H1 (cell line): ENCODE measurements around the gene BRI3BP. TPM values are rescaled to one million over a fixed set of nuclear protein-coding genes. Genes with fewer than 3 reads are reported as not detected.
A peak's percentile ranks its signal among the peaks of the same experiment; 100 is the strongest.

Source experiments
- CHD7 ChIP-seq: fragments of 300-600 bp; sonication (generic); IDR thresholded peaks from 2 replicates; pipeline ENCODE4 v1.7.1; 2012; ENCODE audit warnings: low read length, moderate library complexity, mild to moderate bottlenecking, inconsistent platforms; ENCODE audit not compliant: insufficient replicate concordance
- CREB1 ChIP-seq: IDR thresholded peaks from 2 replicates; pipeline ENCODE4 v1.6.1; 2012; ENCODE audit warnings: inconsistent platforms
- E2F6 ChIP-seq: IDR thresholded peaks from 2 replicates; pipeline ENCODE4 v1.6.1; 2012; ENCODE audit warnings: inconsistent platforms
- FOSL1 ChIP-seq: IDR thresholded peaks from 2 replicates; pipeline ENCODE4 v1.6.1; 2011; ENCODE audit warnings: mild to moderate bottlenecking, low read depth, low read length, moderate library complexity; ENCODE audit not compliant: insufficient read depth
- KDM1A ChIP-seq: fragments of 200-600, 300-600 bp; sonication (generic); IDR thresholded peaks from 2 replicates; pipeline ENCODE4 v1.7.1; 2016; ENCODE audit warnings: mild to moderate bottlenecking, low read length, borderline replicate concordance
- POU5F1 ChIP-seq: IDR thresholded peaks from 2 replicates; pipeline ENCODE4 v1.6.1; 2011; ENCODE audit warnings: low read depth, mild to moderate bottlenecking, low read length, moderate library complexity
- TEAD4 ChIP-seq: IDR thresholded peaks from 2 replicates; pipeline ENCODE4 v1.6.1; 2012; ENCODE audit warnings: low read depth, low read length, inconsistent platforms, mixed read lengths
- polyA plus RNA-seq, 7 experiments: library from polyadenylated mRNA; depleted of rRNA in 3 of 7; stranded (reverse) in 5 of 7; unstranded in 2 of 7; fragments of >200 nt in 5 of 7; fragments of 200-250 nt in 2 of 7; gene quantifications; 1 replicate in 5 of 7; 2 replicates in 1 of 7; 4 replicates in 1 of 7; pipeline versions ENCODE4 v1.2.1 to v1.2.3, GENCODE V29; 2011 to 2013; ENCODE audit warnings: missing spikeins in 2 of 7, mixed read lengths in 2 of 7
- total RNA-seq: library from RNA; stranded (reverse); fragmentation: NEBNext Ultra II Directional; extraction: Animal tissue kit (Norgen Biotek cat#: 25700); gene quantifications from 2 replicates; pipeline ENCODE4 v1.2.1, GENCODE V29; 2021
- TF ChIP-seq, protein P1 (sequence below): IDR thresholded peaks from 2 replicates; pipeline ENCODE4 v1.6.1; 2011; ENCODE audit warnings: low read length, improper control_type of control experiment

The BRI3BP gene
- total and polyA plus RNA-seq, 2 of the 8 experiments (the other 6 are each of a cell fraction or from before 2014, with no cell fraction given), result 5.4 to 14.2 TPM

GRCh38 chr12:124992874-124993625 is 395 bp upstream of the BRI3BP start (continued):
- TF ChIP-seq CHD7, result no peak
- TF ChIP-seq POU5F1, result no peak
- TF ChIP-seq KDM1A, result 0 out of 2 replicates have a peak, but pooled peaks have one; percentile 35
- TF ChIP-seq CREB1, result peak; percentile 30; the same call in 1 of the 2 replicates
- peak; percentile 91 for TF ChIP-seq E2F6
- TF ChIP-seq, protein P1, sequence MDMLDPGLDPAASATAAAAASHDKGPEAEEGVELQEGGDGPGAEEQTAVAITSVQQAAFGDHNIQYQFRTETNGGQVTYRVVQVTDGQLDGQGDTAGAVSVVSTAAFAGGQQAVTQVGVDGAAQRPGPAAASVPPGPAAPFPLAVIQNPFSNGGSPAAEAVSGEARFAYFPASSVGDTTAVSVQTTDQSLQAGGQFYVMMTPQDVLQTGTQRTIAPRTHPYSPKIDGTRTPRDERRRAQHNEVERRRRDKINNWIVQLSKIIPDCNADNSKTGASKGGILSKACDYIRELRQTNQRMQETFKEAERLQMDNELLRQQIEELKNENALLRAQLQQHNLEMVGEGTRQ, result no peak
- TF ChIP-seq FOSL1, result no peak
- 0 out of 2 replicates have a peak, but pooled peaks have one; percentile 6 for TF ChIP-seq TEAD4
